HCT116 (cell line): ENCODE measurements around the gene LIN7C. TPM values are rescaled to one million over a fixed set of nuclear protein-coding genes. Genes with fewer than 3 reads are reported as not detected.

ENCODE experiments used
- ATAC-seq: fragments of 200-7000 bp; cut with Tn5 transposase; 2 replicates; pipeline ENCODE4 v1.9.1; 2020; ENCODE audit warnings: mild to moderate bottlenecking, moderate library complexity
- BruUV-seq: library from RNA; stranded (reverse); fragments of 400-500 nt; replicated peaks from 2 replicates; lab custom pipeline; 2021; lab: Mats Ljungman, UMichigan
- CTCF ChIA-PET: fragments of 300-600 bp; sonication (Branson Sonifier 250); formaldehyde crosslinking; loops from one replicate; lab custom pipeline; 2021; ENCODE audit warnings: antibody characterized with exemption; lab: Charles Lee
- POLR2A ChIA-PET: fragments of 300-600, 350-600 bp; sonication (Branson Sonifier 250); formaldehyde crosslinking; loops from one replicate; lab custom pipeline; 2021; ENCODE audit warnings: antibody characterized with exemption; lab: Charles Lee
- RAD21 ChIA-PET, 2 experiments: fragments of 300-600 bp; sonication (Branson Sonifier 250); formaldehyde crosslinking; loops; one replicate each; lab custom pipeline; 2023; ENCODE audit warnings: low total read pairs in 2 of 2; ENCODE audit not compliant: uncharacterized antibody in 2 of 2, unreplicated experiment in 2 of 2, low non-redundant PET in 1 of 2; lab: Charles Lee
- DNase-seq: peaks from one replicate; pipeline ENCODE4 v3.0.0-alpha.2; 2010; ENCODE audit warnings: low read depth, low spot score
- H2AFZ ChIP-seq: fragments of 200-600 bp; shearing (Covaris generic), sonication (generic); 2 replicates; pipeline ENCODE4 v1.6.1; 2017; ENCODE audit warnings: low read depth, mixed run types, mixed read lengths, antibody characterized with exemption, low read length; ENCODE audit not compliant: poor library complexity, severe bottlenecking
- H3K27ac ChIP-seq: 2 replicates; pipeline ENCODE4 v1.5.1; 2012; ENCODE audit warnings: low read depth, low read length
- H3K27me3 ChIP-seq: fragments of 200-600 bp; sonication (generic); 2 replicates; pipeline ENCODE4 v1.6.1; 2016; ENCODE audit warnings: mixed run types, low read length, mixed read lengths; ENCODE audit not compliant: insufficient read depth
- H3K36me3 ChIP-seq, 2 experiments: fragments of 200-500 bp in 1 of 2; fragments of 200-600 bp in 1 of 2; sonication (Bioruptor generic) in 1 of 2; sonication (generic) in 1 of 2; 2 replicates each; pipeline versions ENCODE4 v1.5.1 to v1.6.1; 2014 to 2016; ENCODE audit warnings: low read length in 2 of 2, inconsistent platforms in 1 of 2, mixed read lengths in 1 of 2, mixed run types in 1 of 2; ENCODE audit not compliant: insufficient read depth in 2 of 2, control insufficient read depth in 1 of 2
- H3K4me1 ChIP-seq, 2 experiments: fragments of 200-600 bp in 1 of 2; sonication (generic) in 1 of 2; 2 replicates each; pipeline versions ENCODE4 v1.5.1 to v1.6.1; 2012 to 2017; ENCODE audit warnings: low read length in 2 of 2, inconsistent platforms in 1 of 2, mild to moderate bottlenecking in 1 of 2, mixed read lengths in 1 of 2, mixed run types in 1 of 2, moderate library complexity in 1 of 2; ENCODE audit not compliant: insufficient read depth in 2 of 2, control insufficient read depth in 1 of 2
- H3K4me2 ChIP-seq: fragments of 200-600 bp; sonication (generic); 2 replicates; pipeline ENCODE4 v1.6.1; 2017; ENCODE audit warnings: mixed run types, low read length, mixed read lengths
- H3K4me3 ChIP-seq, 2 experiments: fragments of 200-600 bp in 1 of 2; sonication (generic) in 1 of 2; replicated peaks in 1 of 2; 2 replicates each; pipeline ENCODE4 v1.5.1; 2011 to 2016; ENCODE audit warnings: low read length in 2 of 2, control low read depth in 1 of 2, low read depth in 1 of 2, mild to moderate bottlenecking in 1 of 2, mixed read lengths in 1 of 2, mixed run types in 1 of 2
- H3K79me2 ChIP-seq: fragments of 200-600 bp; sonication (generic); 2 replicates; pipeline ENCODE4 v1.6.1; 2017; ENCODE audit warnings: mild to moderate bottlenecking, mixed run types, low read length, moderate library complexity, mixed read lengths; ENCODE audit not compliant: insufficient read depth
- H3K9ac ChIP-seq: fragments of 200-600 bp; sonication (generic); 2 replicates; pipeline ENCODE4 v1.6.1; 2016; ENCODE audit warnings: low read length, mixed read lengths
- H3K9me2 ChIP-seq: fragments of 200-600 bp; sonication (generic), shearing (Covaris generic); 2 replicates; pipeline ENCODE4 v1.6.1; 2017; ENCODE audit warnings: mixed run types, mild to moderate bottlenecking, moderate library complexity; ENCODE audit not compliant: insufficient read depth
- H3K9me3 ChIP-seq, 2 experiments: fragments of 200-500 bp in 1 of 2; fragments of 200-600 bp in 1 of 2; sonication (Bioruptor generic) in 1 of 2; sonication (generic) in 1 of 2; 2 replicates each; pipeline ENCODE4 v1.6.1; 2014 to 2017; ENCODE audit warnings: low read length in 2 of 2, mixed read lengths in 2 of 2, inconsistent platforms in 1 of 2, low read depth in 1 of 2, mild to moderate bottlenecking in 1 of 2, mixed run types in 1 of 2, moderate library complexity in 1 of 2; ENCODE audit not compliant: control insufficient read depth in 1 of 2, insufficient read depth in 1 of 2
- H4K20me1 ChIP-seq: fragments of 200-600 bp; sonication (generic), shearing (Covaris generic); 2 replicates; pipeline ENCODE4 v1.6.1; 2017; ENCODE audit warnings: mixed run types, mild to moderate bottlenecking, moderate library complexity; ENCODE audit not compliant: insufficient read depth
- ATF3 ChIP-seq: IDR thresholded peaks from 2 replicates; pipeline ENCODE4 v1.6.1; 2012
- CTCF ChIP-seq, 3 experiments: fragments of 200-600 bp in 1 of 3; sonication (generic) in 1 of 3; IDR thresholded peaks in 2 of 3; conservative IDR thresholded peaks in 1 of 3; 2 replicates each; pipeline ENCODE4 v1.5.1; 2012 to 2017; ENCODE audit warnings: low read depth in 2 of 3, low read length in 2 of 3, antibody characterized with exemption in 1 of 3, borderline replicate concordance in 1 of 3, control low read depth in 1 of 3, mild to moderate bottlenecking in 1 of 3, mixed read lengths in 1 of 3, mixed run types in 1 of 3, moderate library complexity in 1 of 3; ENCODE audit not compliant: insufficient read depth in 1 of 3
- EGR1 ChIP-seq: IDR thresholded peaks from 2 replicates; pipeline ENCODE4 v1.6.1; 2012; ENCODE audit warnings: low read depth
- ELF1 ChIP-seq: IDR thresholded peaks from 2 replicates; pipeline ENCODE4 v1.6.1; 2012; ENCODE audit warnings: low read depth, borderline replicate concordance
- EZH2 ChIP-seq: fragments of 200-600 bp; sonication (generic); IDR thresholded peaks from 2 replicates; pipeline ENCODE4 v1.6.1; 2017; ENCODE audit warnings: antibody characterized with exemption, mixed run types
- FOSL1 ChIP-seq: IDR thresholded peaks from 2 replicates; pipeline ENCODE4 v1.6.1; 2012; ENCODE audit warnings: low read depth
- MAX ChIP-seq: IDR thresholded peaks from 2 replicates; pipeline ENCODE4 v1.6.1; 2012
- POLR2A ChIP-seq: IDR thresholded peaks from 2 replicates; pipeline ENCODE4 v1.7.0; 2011; ENCODE audit warnings: borderline replicate concordance; ENCODE audit not compliant: insufficient read depth, insufficient read length; ENCODE audit errors: extremely low read depth
- POLR2AphosphoS5 ChIP-seq: IDR thresholded peaks from 2 replicates; pipeline ENCODE4 v1.6.1; 2011; ENCODE audit warnings: mild to moderate bottlenecking, low read depth, low read length, moderate library complexity
- RAD21 ChIP-seq: IDR thresholded peaks from 2 replicates; pipeline ENCODE4 v1.6.1; 2012; ENCODE audit warnings: low read depth, mild to moderate bottlenecking
- REST ChIP-seq: IDR thresholded peaks from 2 replicates; pipeline ENCODE4 v1.6.1; 2012; ENCODE audit warnings: low read depth
- SIN3A ChIP-seq: IDR thresholded peaks from 2 replicates; pipeline ENCODE4 v1.6.1; 2012; ENCODE audit warnings: low read depth
- SRF ChIP-seq: IDR thresholded peaks from 2 replicates; pipeline ENCODE4 v1.6.1; 2012; ENCODE audit warnings: low read depth
- TCF7L2 ChIP-seq: IDR thresholded peaks from 2 replicates; pipeline ENCODE4 v1.7.0; 2011; ENCODE audit warnings: borderline replicate concordance, inconsistent platforms; ENCODE audit not compliant: insufficient read depth, insufficient read length; ENCODE audit errors: extremely low read depth
- ZNF274 ChIP-seq: fragments of 200-500 bp; sonication (Bioruptor generic); IDR thresholded peaks from 2 replicates; pipeline ENCODE4 v1.6.1; 2014; ENCODE audit warnings: mild to moderate bottlenecking, low read depth, low read length, inconsistent platforms
- intact Hi-C: fragments of 100-400 bp; cut with micrococcal nuclease; formaldehyde crosslinking; loops from 2 replicates; pipeline ENCODE4 v1.10.0; 2022
- total RNA-seq: library from RNA; stranded (reverse); gene quantifications from one replicate; pipeline ENCODE4 v1.2.1, GENCODE V29; 2021; ENCODE audit not compliant: unreplicated experiment

LIN7C gene
- total RNA-seq, 1 experiment from 2014 or later, result 48.2 TPM

- POLR2A ChIA-PET, result no interaction called here
- BruUV-seq, result no TSS peak
- Histone ChIP-seq H3K27me3 (no peaks in the 10 kb centered on the region), H3K9me3 (no peaks in the 10 kb centered on the region), H2AFZ (no peak overlapping the region), H3K27ac (no peak overlapping the region), H3K36me3 (no peaks in the 10 kb centered on the region), H3K79me2 (no peaks in the 10 kb centered on the region), H3K4me2 (no peak overlapping the region), H3K4me3 (no peak overlapping the region), H4K20me1 (no peaks in the 10 kb centered on the region), H3K4me1 (peaks cover 3 to 8% of the 10 kb centered on the region in 2 experiments; a peak in 1 of 4 replicates), H3K9ac (no peak overlapping the region), H3K9me2 (no peaks in the 10 kb centered on the region)
- no peak for ATAC-seq
- CTCF ChIA-PET, result no interaction called here
- RAD21 ChIA-PET, result no interaction called here
- intact Hi-C loops, result no loop called here
- TF ChIP-seq POLR2A (no peak), SIN3A (no peak), EZH2 (no peak), RAD21 (no peak), FOSL1 (no peak), SRF (no peak), EGR1 (no peak), CTCF (IDR thresholded peaks at IDR 0.05 in 2 of 3, conservative IDR thresholded peaks at IDR 0.05 in 1 of 3; ENCODE audit: borderline replicate concordance in 1 of 3, insufficient read depth in 1 of 3, low read depth in 2 of 3, low read length in 2 of 3) (no peak), ELF1 (no peak), POLR2AphosphoS5 (no peak), TCF7L2 (no peak), REST (no peak), ZNF274 (no peak), ATF3 (no peak), MAX (no peak)
- no peak for DNase-seq
Measured at GRCh38 chr11:27555264-27555663, 48.7 kb upstream of the LIN7C start.
